HAP-1 (cell line): ENCODE results near the gene MAGED1.
"Not testable (repeated sequence)": the region's sequence is repeated elsewhere in the genome, so short reads cannot be mapped to it uniquely, and the experiment has no call there.

Source experiments
- DNase-seq, 2 experiments: peaks; one replicate each; pipeline ENCODE4 v3.0.0-alpha.2; 2016 to 2020; ENCODE audit warnings: low spot score in 2 of 2
- H3K27me3 ChIP-seq: fragments of 250-450 bp; sonication (Bioruptor Pico); 2 replicates; pipeline ENCODE4 v1.5.1; 2020; ENCODE audit warnings: low read depth, mild to moderate bottlenecking, moderate library complexity
- H3K36me3 ChIP-seq: fragments of 250-450 bp; sonication (Bioruptor Pico); replicated peaks from 2 replicates; pipeline ENCODE4 v1.5.1; 2020; ENCODE audit warnings: mild to moderate bottlenecking
- H3K4me1 ChIP-seq: fragments of 250-450 bp; sonication (Bioruptor Pico); 2 replicates; pipeline ENCODE4 v1.5.1; 2020; ENCODE audit warnings: mild to moderate bottlenecking
- H3K4me3 ChIP-seq: fragments of 250-450 bp; sonication (Bioruptor Pico); 2 replicates; pipeline ENCODE4 v1.5.1; 2020; ENCODE audit warnings: mild to moderate bottlenecking, moderate library complexity
- H3K9me3 ChIP-seq: fragments of 250-450 bp; sonication (Bioruptor Pico); 2 replicates; pipeline ENCODE4 v1.5.1; 2020; ENCODE audit warnings: mild to moderate bottlenecking, moderate library complexity
- in situ Hi-C: fragments of 300-500 bp; cut with MboI; formaldehyde crosslinking; loops from 3 replicates; pipeline ENCODE4 v1.14.3; 2020; ENCODE audit warnings: low sequenced_read_pairs, inconsistent platforms, mixed read lengths

The MAGED1 gene

GRCh38 chrX:51870354-51870753 lies 23.1 kb upstream of the MAGED1 start:
- DNase-seq, result no peak
- Histone ChIP-seq H3K4me1 (no peaks in the 10 kb centered on the region), H3K4me3 (no peak overlapping the region), H3K36me3 (no peaks in the 10 kb centered on the region), H3K9me3 (no peaks in the 10 kb centered on the region), H3K27me3 (0 out of 2 replicates have a peak, but pooled peaks cover 5% of the 10 kb centered on the region)
- in situ Hi-C loops, result loop anchor here (25.0 kb wide), 2 partner anchors 233 to 383 kb away; partner anchors contain the start of gene NUDT11

- in situ Hi-C loops, result loop anchor here (25.0 kb wide), 2 partner anchors 237 to 387 kb away; partner anchors contain the start of gene NUDT11
Observed at GRCh38 chrX:51874123-51874522, 19.3 kb upstream of the MAGED1 start.

GRCh38 chrX:51876441-51876840 lies 17.0 kb upstream of the MAGED1 start:
- Histone ChIP-seq H3K27me3 (0 out of 2 replicates have a peak, but pooled peaks cover 5% of the 10 kb centered on the region), H3K4me1 (no peaks in the 10 kb centered on the region), H3K36me3 (no peaks in the 10 kb centered on the region), H3K4me3 (no peak overlapping the region), H3K9me3 (no peaks in the 10 kb centered on the region)
- in situ Hi-C loops, result no loop called here
- no peak for DNase-seq

More at GRCh38 chrX:51874123-51874522, 19.3 kb upstream of the MAGED1 start:
- no peak for DNase-seq
- H3K27me3 ChIP-seq, result 0 out of 2 replicates have a peak, but pooled peaks cover 5% of the 10 kb centered on the region
- H3K4me3 ChIP-seq, result no peak overlapping the region
- H3K4me1 ChIP-seq, result no peaks in the 10 kb centered on the region
- H3K36me3 ChIP-seq, result no peaks in the 10 kb centered on the region
- no peaks in the 10 kb centered on the region for H3K9me3 ChIP-seq

DNA sequence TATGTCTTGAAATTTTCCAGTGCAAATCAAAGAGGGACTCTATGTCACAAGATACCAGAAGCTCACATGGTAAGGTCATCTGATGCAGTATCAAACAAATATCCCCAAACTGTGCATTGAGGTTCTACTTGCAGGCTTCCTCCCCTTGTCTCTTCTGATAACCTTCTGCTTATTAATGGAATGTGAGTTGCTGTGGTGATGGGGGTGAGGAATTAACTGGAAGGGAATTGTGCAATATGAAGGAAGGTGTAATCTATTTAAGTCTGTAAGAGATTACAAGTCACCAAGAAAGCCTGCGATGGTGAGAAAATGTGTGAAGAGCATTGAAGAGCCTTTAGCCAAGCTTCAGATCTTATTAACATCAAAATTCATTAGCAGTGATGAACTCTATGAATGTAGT lies 15.4 kb upstream of the MAGED1 start:
- H3K27me3 ChIP-seq, result 0 out of 2 replicates have a peak, but pooled peaks cover 5% of the 10 kb centered on the region
- no peak for DNase-seq
- H3K4me1 ChIP-seq, result no peaks in the 10 kb centered on the region
- no peaks in the 10 kb centered on the region for H3K9me3 ChIP-seq
- in situ Hi-C loops, result no loop called here
- no peak overlapping the region for H3K4me3 ChIP-seq
- no peaks in the 10 kb centered on the region for H3K36me3 ChIP-seq

- Histone ChIP-seq H3K9me3 (no peaks in the 10 kb centered on the region), H3K27me3 (no peaks in the 10 kb centered on the region), H3K4me1 (no peaks in the 10 kb centered on the region), H3K36me3 (peaks cover 3% of the 10 kb centered on the region; the same call in 1 of the 2 replicates), H3K4me3 (no peak overlapping the region)
- no peak for DNase-seq
- in situ Hi-C loops, result no loop called here
Observed at GRCh38 chrX:51889851-51890250, 3.6 kb upstream of the MAGED1 start.

- no peak for DNase-seq
- no peak overlapping the region for H3K4me3 ChIP-seq
- no peaks in the 10 kb centered on the region for H3K27me3 ChIP-seq
- in situ Hi-C loops, result no loop called here
- 0 out of 2 replicates have a peak, but pooled peaks cover 8% of the 10 kb centered on the region for H3K4me1 ChIP-seq
- no peaks in the 10 kb centered on the region for H3K9me3 ChIP-seq
- H3K36me3 ChIP-seq, result peaks cover 16% of the 10 kb centered on the region
Observed at GRCh38 chrX:51891245-51891644, 2.2 kb upstream of the MAGED1 start.

- 0 out of 2 replicates have a peak, but pooled peaks cover 8% of the 10 kb centered on the region for H3K4me1 ChIP-seq
- DNase-seq, result no peak
- in situ Hi-C loops, result no loop called here
- H3K27me3 ChIP-seq, result no peaks in the 10 kb centered on the region
- no peaks in the 10 kb centered on the region for H3K9me3 ChIP-seq
- no peak overlapping the region for H3K4me3 ChIP-seq
- H3K36me3 ChIP-seq, result peaks cover 24% of the 10 kb centered on the region
Observed at GRCh38 chrX:51891821-51892551, 1.4 kb upstream of the MAGED1 start.

- Histone ChIP-seq H3K9me3 (no peaks in the 10 kb centered on the region), H3K27me3 (no peaks in the 10 kb centered on the region), H3K4me3 (peak overlapping the region; percentile 68), H3K4me1 (0 out of 2 replicates have a peak, but pooled peaks cover 8% of the 10 kb centered on the region), H3K36me3 (peaks cover 45% of the 10 kb centered on the region)
- in situ Hi-C loops, result no loop called here
- DNase-seq, result peak; percentile 61 to 83
Observed at GRCh38 chrX:51893931-51894696, 691 bp downstream of the MAGED1 start.

GRCh38 chrX:51894697-51895336 lies 1.4 kb downstream of the MAGED1 start:
- Histone ChIP-seq H3K36me3 (peaks cover 52% of the 10 kb centered on the region), H3K27me3 (no peaks in the 10 kb centered on the region), H3K4me1 (0 out of 2 replicates have a peak, but pooled peaks cover 8% of the 10 kb centered on the region), H3K9me3 (no peaks in the 10 kb centered on the region), H3K4me3 (peak overlapping the region; percentile 68)
- in situ Hi-C loops, result no loop called here
- peak; percentile 28 to 71 for DNase-seq

- Histone ChIP-seq H3K4me1 (0 out of 2 replicates have a peak, but pooled peaks cover 8% of the 10 kb centered on the region), H3K36me3 (peaks cover 70% of the 10 kb centered on the region), H3K4me3 (no peak overlapping the region), H3K9me3 (no peaks in the 10 kb centered on the region), H3K27me3 (no peaks in the 10 kb centered on the region)
- in situ Hi-C loops, result no loop called here
- DNase-seq, result no peak
Observed at GRCh38 chrX:51896626-51897025, 3.2 kb downstream of the MAGED1 start.

- H3K4me1 ChIP-seq, result 0 out of 2 replicates have a peak, but pooled peaks cover 8% of the 10 kb centered on the region
- DNase-seq, result no peak
- H3K36me3 ChIP-seq, result peaks cover 85% of the 10 kb centered on the region
- H3K4me3 ChIP-seq, result no peak overlapping the region
- H3K27me3 ChIP-seq, result no peaks in the 10 kb centered on the region
- in situ Hi-C loops, result no loop called here
- no peaks in the 10 kb centered on the region for H3K9me3 ChIP-seq
Observed at GRCh38 chrX:51899741-51900140, 6.3 kb downstream of the MAGED1 start.

GRCh38 chrX:51902510-51903050 lies 9.2 kb downstream of the MAGED1 start:
- Histone ChIP-seq H3K27me3 (no peaks in the 10 kb centered on the region), H3K4me1 (no peaks in the 10 kb centered on the region), H3K9me3 (no peaks in the 10 kb centered on the region), H3K4me3 (no peak overlapping the region), H3K36me3 (peaks cover 57% of the 10 kb centered on the region)
- DNase-seq, result no peak
- in situ Hi-C loops, result no loop called here

DNA sequence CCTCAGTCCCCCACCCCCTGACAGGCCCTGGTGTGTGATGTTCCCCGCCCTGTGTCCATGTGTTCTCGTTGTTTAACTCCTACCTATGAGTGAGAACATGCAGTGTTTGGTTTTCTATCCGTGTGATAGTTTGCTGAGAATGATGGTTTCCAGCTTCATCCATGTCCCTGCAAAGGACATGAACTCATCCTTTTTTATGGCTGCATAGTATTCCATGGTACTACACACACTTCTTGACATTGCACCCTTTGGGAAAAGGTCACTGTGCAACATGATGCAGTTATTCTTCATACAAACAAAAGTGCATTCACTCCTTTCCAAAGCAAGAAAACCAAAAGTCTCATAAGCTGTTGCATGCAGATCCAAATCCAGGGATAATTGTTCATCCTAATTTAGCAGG lies 11.7 kb downstream of the MAGED1 start:
- H3K36me3 ChIP-seq, result peaks cover 31% of the 10 kb centered on the region
- H3K4me3 ChIP-seq, H3K4me1 ChIP-seq, H3K9me3 ChIP-seq, in situ Hi-C loops, DNase-seq, H3K27me3 ChIP-seq: not testable (repeated sequence)
